ENCODE results near the gene KRTAP23-1. TPM values are rescaled to one million over a fixed set of nuclear protein-coding genes. Genes with fewer than 3 reads are reported as not detected.

KRTAP23-1 gene
- total and polyA plus RNA-seq, 2 of the 8 experiments (the other 6 are each of a cell fraction or from before 2014, with no cell fraction given): not detected

DNA sequence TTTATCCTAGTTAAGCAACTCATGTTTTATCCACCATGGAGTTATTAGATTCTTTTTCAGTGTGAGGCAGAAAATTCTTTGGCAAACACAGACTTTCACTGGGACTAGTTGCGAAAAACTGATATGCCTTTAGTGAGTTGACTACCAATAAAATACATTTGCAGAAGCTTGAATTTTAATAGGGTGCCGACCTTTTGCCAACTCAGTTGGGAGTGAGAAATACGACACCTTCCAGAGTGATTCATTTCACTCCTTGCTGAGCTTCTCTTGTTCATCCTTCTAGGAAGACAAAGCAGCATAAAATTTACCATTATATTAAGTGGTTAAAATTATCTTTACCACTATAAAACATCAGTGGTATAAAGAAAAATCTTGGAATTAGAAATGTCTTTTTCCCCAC, 1.2 kb upstream of the KRTAP23-1 start (continued):
- TF ChIP-seq USF2 (IDR thresholded peaks at IDR 0.05; ENCODE audit: low read length): no peak
- TF ChIP-seq SP1 (IDR thresholded peaks at IDR 0.05; ENCODE audit: low read depth, low read length): no peak

Measured in H1 (cell line).